Measurements from ENCODE around the gene FGF19.

FGF19 gene

GRCh38 chr11:69650832-69651344, 52.9 kb downstream of the FGF19 start:
- Histone ChIP-seq H3K9me2 (ENCODE audit: low read depth, low read length) (no peaks in the 10 kb centered on the region), H3K9ac (ENCODE audit: low read length) (no peak overlapping the region), H3F3A (ENCODE audit: insufficient read depth, low read length) (no peaks in the 10 kb centered on the region), H2AFZ (ENCODE audit: low read length) (no peak overlapping the region), H3K4me1 (ENCODE audit: insufficient read depth, low read length, severe bottlenecking) (no peaks in the 10 kb centered on the region), H3K4me2 (ENCODE audit: low read length) (no peak overlapping the region), H3K27me3 (ENCODE audit: insufficient read depth, low read length) (no peaks in the 10 kb centered on the region), H3K27ac (ENCODE audit: low read depth, low read length, poor library complexity, severe bottlenecking) (no peak overlapping the region), H3K79me2 (ENCODE audit: insufficient read depth, low read length) (no peaks in the 10 kb centered on the region), H3K36me3 (ENCODE audit: insufficient read depth, low read length) (no peaks in the 10 kb centered on the region), H3K4me3 (ENCODE audit: low read depth, low read length, poor library complexity, severe bottlenecking) (no peak overlapping the region), H4K20me1 (ENCODE audit: insufficient read depth, low read length) (no peaks in the 10 kb centered on the region), H3K9me3 (ENCODE audit: low read length) (no peaks in the 10 kb centered on the region)
- TF ChIP-seq CTCF (IDR thresholded peaks at IDR 0.05; ENCODE audit: low read length) = no peak
- no peak for TF ChIP-seq EZH2 (IDR thresholded peaks at IDR 0.05; ENCODE audit: borderline replicate concordance, low read length)

- Histone ChIP-seq H3K4me1 (ENCODE audit: insufficient read depth, low read length, severe bottlenecking) (no peaks in the 10 kb centered on the region), H3K4me2 (ENCODE audit: low read length) (no peak overlapping the region), H3K27me3 (ENCODE audit: insufficient read depth, low read length) (no peaks in the 10 kb centered on the region), H3F3A (ENCODE audit: insufficient read depth, low read length) (no peaks in the 10 kb centered on the region), H3K27ac (ENCODE audit: low read depth, low read length, poor library complexity, severe bottlenecking) (no peak overlapping the region), H4K20me1 (ENCODE audit: insufficient read depth, low read length) (no peaks in the 10 kb centered on the region), H2AFZ (ENCODE audit: low read length) (no peak overlapping the region), H3K9me2 (ENCODE audit: low read depth, low read length) (no peaks in the 10 kb centered on the region), H3K9me3 (ENCODE audit: low read length) (no peaks in the 10 kb centered on the region), H3K36me3 (ENCODE audit: insufficient read depth, low read length) (no peaks in the 10 kb centered on the region), H3K79me2 (ENCODE audit: insufficient read depth, low read length) (no peaks in the 10 kb centered on the region), H3K9ac (ENCODE audit: low read length) (no peak overlapping the region), H3K4me3 (ENCODE audit: low read depth, low read length, poor library complexity, severe bottlenecking) (no peak overlapping the region)
- TF ChIP-seq EZH2 (IDR thresholded peaks at IDR 0.05; ENCODE audit: borderline replicate concordance, low read length) (no peak), CTCF (IDR thresholded peaks at IDR 0.05; ENCODE audit: low read length) (no peak)
These were observed 53.6 kb downstream of the FGF19 start for GRCh38 chr11:69650081-69650831.

GRCh38 chr11:69649576-69649900, 54.3 kb downstream of the FGF19 start:
- Histone ChIP-seq H3K9ac (ENCODE audit: low read length) (no peak overlapping the region), H3K4me2 (ENCODE audit: low read length) (no peak overlapping the region), H3K27ac (ENCODE audit: low read depth, low read length, poor library complexity, severe bottlenecking) (no peak overlapping the region), H3K36me3 (ENCODE audit: insufficient read depth, low read length) (no peaks in the 10 kb centered on the region), H3K79me2 (ENCODE audit: insufficient read depth, low read length) (no peaks in the 10 kb centered on the region), H3K9me3 (ENCODE audit: low read length) (no peaks in the 10 kb centered on the region), H3K4me1 (ENCODE audit: insufficient read depth, low read length, severe bottlenecking) (no peaks in the 10 kb centered on the region), H2AFZ (ENCODE audit: low read length) (no peak overlapping the region), H3K27me3 (ENCODE audit: insufficient read depth, low read length) (no peaks in the 10 kb centered on the region), H3F3A (ENCODE audit: insufficient read depth, low read length) (no peaks in the 10 kb centered on the region), H3K9me2 (ENCODE audit: low read depth, low read length) (no peaks in the 10 kb centered on the region), H4K20me1 (ENCODE audit: insufficient read depth, low read length) (no peaks in the 10 kb centered on the region), H3K4me3 (ENCODE audit: low read depth, low read length, poor library complexity, severe bottlenecking) (no peak overlapping the region)
- no peak for TF ChIP-seq CTCF (IDR thresholded peaks at IDR 0.05; ENCODE audit: low read length)
- no peak for TF ChIP-seq EZH2 (IDR thresholded peaks at IDR 0.05; ENCODE audit: borderline replicate concordance, low read length)
